ENCODE results near the gene TTC28.

Gene TTC28

DNA sequence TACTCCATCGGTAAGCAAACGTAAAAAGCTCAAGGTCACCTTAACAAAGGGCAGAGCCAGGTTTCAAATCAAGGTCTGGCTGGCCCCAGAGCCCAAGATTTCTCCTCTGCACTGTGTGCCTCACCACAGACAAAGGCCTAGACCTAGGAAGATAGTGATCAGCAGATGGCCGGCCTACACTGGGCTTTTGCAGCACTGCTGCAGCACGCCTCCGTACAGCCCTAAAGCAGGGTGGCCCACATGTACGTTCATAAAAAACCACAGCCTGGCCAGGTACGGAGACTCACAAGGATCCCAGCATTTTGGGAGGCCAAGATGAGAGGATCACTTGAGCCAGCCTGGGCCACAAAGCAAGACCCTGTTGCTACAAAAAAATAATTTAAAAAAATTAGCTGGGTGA is 654.3 kb downstream of the TTC28 start:
- Histone ChIP-seq H3K4me3 (ENCODE audit: low read depth, low read length) (no peak overlapping the region), H3K36me3 (ENCODE audit: control insufficient read depth in 2 of 2, insufficient read depth in 1 of 2, low read length in 2 of 2) (peaks cover 0 to 21% of the 10 kb centered on the region in 2 experiments; a peak in 1 of 3 replicates), H3K27ac (ENCODE audit: extremely low read depth, low read depth, low read length) (no peak overlapping the region), H3K9me3 (ENCODE audit: control insufficient read depth, insufficient read depth, low read depth, low read length) (no peaks in the 10 kb centered on the region), H3K4me1 (ENCODE audit: control insufficient read depth, insufficient read depth, low read length) (no peaks in the 10 kb centered on the region; the same call in 1 of the 2 replicates)
- TF ChIP-seq ZNF335 (tag by site-specific recombination; conservative IDR thresholded peaks at IDR 0.05): no peak
- TF ChIP-seq YY1 (tag by site-specific recombination; IDR thresholded peaks at IDR 0.05): no peak
- TF ChIP-seq, protein P1, sequence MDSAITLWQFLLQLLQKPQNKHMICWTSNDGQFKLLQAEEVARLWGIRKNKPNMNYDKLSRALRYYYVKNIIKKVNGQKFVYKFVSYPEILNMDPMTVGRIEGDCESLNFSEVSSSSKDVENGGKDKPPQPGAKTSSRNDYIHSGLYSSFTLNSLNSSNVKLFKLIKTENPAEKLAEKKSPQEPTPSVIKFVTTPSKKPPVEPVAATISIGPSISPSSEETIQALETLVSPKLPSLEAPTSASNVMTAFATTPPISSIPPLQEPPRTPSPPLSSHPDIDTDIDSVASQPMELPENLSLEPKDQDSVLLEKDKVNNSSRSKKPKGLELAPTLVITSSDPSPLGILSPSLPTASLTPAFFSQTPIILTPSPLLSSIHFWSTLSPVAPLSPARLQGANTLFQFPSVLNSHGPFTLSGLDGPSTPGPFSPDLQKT (IDR thresholded peaks at IDR 0.05; ENCODE audit: borderline replicate concordance, low read depth, low read length): no peak
- no peak for TF ChIP-seq ZNF114 (tag by site-specific recombination; IDR thresholded peaks at IDR 0.05)
- TF ChIP-seq OVOL3 (tag by site-specific recombination; IDR thresholded peaks at IDR 0.05): no peak
- TF ChIP-seq ZNF549 (tag by site-specific recombination; IDR thresholded peaks at IDR 0.05): no peak
- no peak for TF ChIP-seq HOXD13 (CRISPR knock-in tag; IDR thresholded peaks at IDR 0.05; ENCODE audit: borderline replicate concordance)
- no peak for TF ChIP-seq ZNF623 (tag by site-specific recombination; IDR thresholded peaks at IDR 0.05)
- no peak for TF ChIP-seq ZNF274 (IDR thresholded peaks at IDR 0.05; ENCODE audit: low read length)
- no peak for TF ChIP-seq ZNF274 (tag by site-specific recombination; IDR thresholded peaks at IDR 0.05; ENCODE audit: borderline replicate concordance)
- TF ChIP-seq, protein P2, sequence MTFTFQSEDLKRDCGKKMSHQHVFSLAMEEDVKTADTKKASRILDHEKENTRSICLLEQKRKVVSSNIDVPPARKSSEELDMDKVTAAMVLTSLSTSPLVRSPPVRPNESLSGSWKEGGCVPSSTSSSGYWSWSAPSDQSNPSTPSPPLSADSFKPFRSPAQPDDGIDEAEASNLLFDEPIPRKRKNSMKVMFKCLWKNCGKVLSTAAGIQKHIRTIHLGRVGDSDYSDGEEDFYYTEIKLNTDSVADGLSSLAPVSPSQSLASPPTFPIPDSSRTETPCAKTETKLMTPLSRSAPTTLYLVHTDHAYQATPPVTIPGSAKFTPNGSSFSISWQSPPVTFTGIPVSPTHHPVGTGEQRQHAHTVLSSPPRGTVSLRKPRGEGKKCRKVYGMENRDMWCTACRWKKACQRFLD (tag by site-specific recombination; IDR thresholded peaks at IDR 0.05): no peak
- no peak for TF ChIP-seq ZFP41 (tag by site-specific recombination; IDR thresholded peaks at IDR 0.05; ENCODE audit: borderline replicate concordance)
- TF ChIP-seq, protein P3, sequence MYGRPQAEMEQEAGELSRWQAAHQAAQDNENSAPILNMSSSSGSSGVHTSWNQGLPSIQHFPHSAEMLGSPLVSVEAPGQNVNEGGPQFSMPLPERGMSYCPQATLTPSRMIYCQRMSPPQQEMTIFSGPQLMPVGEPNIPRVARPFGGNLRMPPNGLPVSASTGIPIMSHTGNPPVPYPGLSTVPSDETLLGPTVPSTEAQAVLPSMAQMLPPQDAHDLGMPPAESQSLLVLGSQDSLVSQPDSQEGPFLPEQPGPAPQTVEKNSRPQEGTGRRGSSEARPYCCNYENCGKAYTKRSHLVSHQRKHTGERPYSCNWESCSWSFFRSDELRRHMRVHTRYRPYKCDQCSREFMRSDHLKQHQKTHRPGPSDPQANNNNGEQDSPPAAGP (tag by site-specific recombination; IDR thresholded peaks at IDR 0.05): no peak
- no peak for TF ChIP-seq WT1 (tag by site-specific recombination; IDR thresholded peaks at IDR 0.05)
- TF ChIP-seq GFI1B (tag by site-specific recombination; IDR thresholded peaks at IDR 0.05): no peak
- no peak for TF ChIP-seq ZNF768 (tag by site-specific recombination; IDR thresholded peaks at IDR 0.05)
- TF ChIP-seq ZNF664 (tag by site-specific recombination; IDR thresholded peaks at IDR 0.05): no peak
- TF ChIP-seq ZNF426 (tag by site-specific recombination; IDR thresholded peaks at IDR 0.05): no peak
- no peak for TF ChIP-seq ZNF138 (tag by site-specific recombination; IDR thresholded peaks at IDR 0.05; ENCODE audit: borderline replicate concordance)
- CTCF ChIA-PET: interaction anchor here (0.8 kb wide), 1 partner anchor 26 kb away, joined by 3 read pairs; no protein-coding TSS in a partner anchor
- POLR2A ChIA-PET: no interaction called here

DNA sequence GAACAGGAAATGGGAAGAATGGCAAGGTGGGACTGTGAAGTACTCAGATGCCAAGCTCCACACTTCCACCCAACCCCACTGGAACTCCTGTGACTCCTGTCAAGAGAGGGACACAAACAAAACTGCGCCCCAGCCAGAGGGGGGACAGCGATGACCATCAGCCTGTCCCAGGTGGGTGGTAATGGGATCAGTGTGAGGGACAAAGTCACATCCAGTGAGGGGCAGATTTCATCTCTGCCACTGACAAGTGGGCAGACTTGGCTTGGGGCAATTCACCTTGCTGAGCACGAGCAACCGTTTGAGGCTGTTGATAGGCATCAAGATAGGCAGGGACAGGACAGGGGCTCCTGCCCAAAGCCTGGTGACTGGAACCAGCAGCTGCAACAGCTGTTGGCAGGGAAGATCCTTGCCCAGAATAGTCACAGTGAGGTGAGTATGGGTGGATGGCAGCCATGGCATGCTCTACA is 655.2 kb downstream of the TTC28 start:
- Histone ChIP-seq H3K36me3 (ENCODE audit: control insufficient read depth in 2 of 2, insufficient read depth in 1 of 2, low read length in 2 of 2) (peaks cover 0 to 13% of the 10 kb centered on the region in 2 experiments; a peak in 1 of 3 replicates), H3K4me3 (ENCODE audit: low read depth, low read length) (no peak overlapping the region), H3K9me3 (ENCODE audit: control insufficient read depth, insufficient read depth, low read depth, low read length) (no peaks in the 10 kb centered on the region), H3K27ac (ENCODE audit: extremely low read depth, low read depth, low read length) (no peak overlapping the region), H3K4me1 (ENCODE audit: control insufficient read depth, insufficient read depth, low read length) (no peaks in the 10 kb centered on the region; the same call in 1 of the 2 replicates)
- ChIA-PET POLR2A (no interaction called here), CTCF (no interaction called here)
- no peak for TF ChIP-seq SALL2 (tag by site-specific recombination; IDR thresholded peaks at IDR 0.05; ENCODE audit: borderline replicate concordance)
- no peak for TF ChIP-seq ZFP41 (tag by site-specific recombination; IDR thresholded peaks at IDR 0.05; ENCODE audit: borderline replicate concordance)
- TF ChIP-seq ZNF518A (tag by site-specific recombination; conservative IDR thresholded peaks at IDR 0.05; ENCODE audit: low read depth): no peak
- no peak for TF ChIP-seq RBAK (tag by site-specific recombination; IDR thresholded peaks at IDR 0.05)
- no peak for TF ChIP-seq ZNF623 (tag by site-specific recombination; IDR thresholded peaks at IDR 0.05)
- TF ChIP-seq ZFP3 (tag by site-specific recombination; IDR thresholded peaks at IDR 0.05; ENCODE audit: low read depth): no peak
- no peak for TF ChIP-seq ZBTB11 (tag by site-specific recombination; conservative IDR thresholded peaks at IDR 0.05; ENCODE audit: low read depth)

All from HEK293 (cell line).